ENCODE measurements around the gene CPT1C. TPM values are rescaled to one million over a fixed set of nuclear protein-coding genes. Genes with fewer than 3 reads are reported as not detected.

Gene CPT1C
- total RNA-seq, 4 donors from 2014 or later = 1.8 to 5.9 (median 4.8) TPM

DNA sequence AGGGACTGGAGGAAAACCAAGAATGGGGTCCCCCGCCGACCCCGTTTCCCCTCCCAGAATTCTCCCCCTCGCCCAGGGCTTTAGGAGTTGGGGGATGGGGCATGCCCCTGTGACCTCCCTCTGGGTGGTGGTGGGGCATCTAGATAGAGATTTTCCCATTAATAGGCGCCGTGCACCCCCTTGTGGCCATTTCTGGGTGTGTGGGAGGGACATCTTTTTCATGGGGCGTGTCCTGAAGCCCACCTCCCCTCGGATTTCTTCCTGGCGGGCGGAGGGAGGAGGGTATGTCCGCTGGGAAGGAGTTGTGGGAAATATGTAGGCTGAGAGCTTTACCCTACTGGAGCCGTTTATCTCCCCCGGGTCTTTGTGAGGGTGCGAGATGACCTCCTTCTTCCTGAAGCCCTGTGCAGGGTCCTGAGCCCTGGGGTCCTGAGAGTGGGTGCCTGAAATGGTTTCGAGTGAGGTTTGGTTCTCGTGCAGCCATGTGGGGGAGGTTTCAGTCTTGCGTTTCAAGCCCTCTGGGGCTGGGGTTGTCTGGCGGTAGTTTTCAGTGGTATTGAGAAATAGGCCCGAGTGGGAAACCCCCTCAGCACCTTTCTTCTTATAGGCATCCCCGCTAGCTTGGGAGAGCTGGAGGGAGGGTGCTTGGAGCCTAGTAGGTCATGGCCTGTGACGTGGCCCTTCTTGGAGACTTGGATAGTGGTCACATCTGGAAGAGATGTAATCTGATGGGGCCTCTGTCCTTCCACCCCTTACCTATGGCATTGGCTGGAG, 12.8 kb upstream of the CPT1C start:
- TF ChIP-seq, protein P1, sequence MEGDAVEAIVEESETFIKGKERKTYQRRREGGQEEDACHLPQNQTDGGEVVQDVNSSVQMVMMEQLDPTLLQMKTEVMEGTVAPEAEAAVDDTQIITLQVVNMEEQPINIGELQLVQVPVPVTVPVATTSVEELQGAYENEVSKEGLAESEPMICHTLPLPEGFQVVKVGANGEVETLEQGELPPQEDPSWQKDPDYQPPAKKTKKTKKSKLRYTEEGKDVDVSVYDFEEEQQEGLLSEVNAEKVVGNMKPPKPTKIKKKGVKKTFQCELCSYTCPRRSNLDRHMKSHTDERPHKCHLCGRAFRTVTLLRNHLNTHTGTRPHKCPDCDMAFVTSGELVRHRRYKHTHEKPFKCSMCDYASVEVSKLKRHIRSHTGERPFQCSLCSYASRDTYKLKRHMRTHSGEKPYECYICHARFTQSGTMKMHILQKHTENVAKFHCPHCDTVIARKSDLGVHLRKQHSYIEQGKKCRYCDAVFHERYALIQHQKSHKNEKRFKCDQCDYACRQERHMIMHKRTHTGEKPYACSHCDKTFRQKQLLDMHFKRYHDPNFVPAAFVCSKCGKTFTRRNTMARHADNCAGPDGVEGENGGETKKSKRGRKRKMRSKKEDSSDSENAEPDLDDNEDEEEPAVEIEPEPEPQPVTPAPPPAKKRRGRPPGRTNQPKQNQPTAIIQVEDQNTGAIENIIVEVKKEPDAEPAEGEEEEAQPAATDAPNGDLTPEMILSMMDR (IDR thresholded peaks at IDR 0.05) = peak in 1 of 3 donors; percentile 64
- peak; percentile 11 for ATAC-seq (ENCODE audit: low FRiP score)
- peak; percentile 95 for DNase-seq (ENCODE audit: low spot score)

DNA sequence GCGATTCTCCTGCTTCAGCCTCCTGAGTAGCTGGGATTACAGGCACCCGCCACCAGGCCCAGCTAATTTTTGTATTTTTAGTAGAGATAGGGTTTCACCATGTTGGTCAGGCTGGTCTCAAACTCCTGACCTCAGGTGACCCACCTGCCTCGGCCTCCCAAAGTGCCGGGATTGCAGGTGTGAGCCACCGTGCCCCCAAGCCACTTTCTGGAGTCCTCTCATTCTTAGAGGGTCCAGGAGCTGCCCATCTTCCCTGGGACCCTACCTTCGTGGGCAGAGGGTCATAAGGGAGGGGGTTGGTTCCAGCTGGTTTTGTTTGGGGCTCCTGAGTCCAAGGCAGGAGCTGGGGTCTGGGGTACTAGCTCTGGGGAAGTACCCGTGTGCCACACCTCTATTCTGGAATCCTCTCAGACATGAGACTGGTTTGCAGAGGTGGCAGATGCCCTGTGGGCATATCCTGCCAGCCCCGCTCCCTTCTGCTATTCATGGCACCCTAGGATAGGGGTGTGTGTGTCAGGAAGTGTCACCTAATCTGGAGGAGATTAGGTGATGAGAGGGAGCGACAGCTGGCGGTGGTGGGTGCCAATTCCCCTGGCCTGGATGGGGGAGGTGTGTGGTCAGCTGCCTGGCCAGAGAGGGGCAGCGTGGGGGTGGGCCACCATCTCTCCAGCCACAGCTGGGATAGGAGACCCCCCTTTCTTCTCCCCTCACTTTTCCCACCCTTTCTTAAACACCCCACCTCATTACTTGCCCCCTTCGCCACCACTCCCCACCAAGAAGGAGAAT, 11.7 kb upstream of the CPT1C start:
- ATAC-seq (ENCODE audit: low FRiP score) (no peak), DNase-seq (ENCODE audit: low spot score) (no peak)
- TF ChIP-seq, protein P1 (IDR thresholded peaks at IDR 0.05) = no peak

DNA sequence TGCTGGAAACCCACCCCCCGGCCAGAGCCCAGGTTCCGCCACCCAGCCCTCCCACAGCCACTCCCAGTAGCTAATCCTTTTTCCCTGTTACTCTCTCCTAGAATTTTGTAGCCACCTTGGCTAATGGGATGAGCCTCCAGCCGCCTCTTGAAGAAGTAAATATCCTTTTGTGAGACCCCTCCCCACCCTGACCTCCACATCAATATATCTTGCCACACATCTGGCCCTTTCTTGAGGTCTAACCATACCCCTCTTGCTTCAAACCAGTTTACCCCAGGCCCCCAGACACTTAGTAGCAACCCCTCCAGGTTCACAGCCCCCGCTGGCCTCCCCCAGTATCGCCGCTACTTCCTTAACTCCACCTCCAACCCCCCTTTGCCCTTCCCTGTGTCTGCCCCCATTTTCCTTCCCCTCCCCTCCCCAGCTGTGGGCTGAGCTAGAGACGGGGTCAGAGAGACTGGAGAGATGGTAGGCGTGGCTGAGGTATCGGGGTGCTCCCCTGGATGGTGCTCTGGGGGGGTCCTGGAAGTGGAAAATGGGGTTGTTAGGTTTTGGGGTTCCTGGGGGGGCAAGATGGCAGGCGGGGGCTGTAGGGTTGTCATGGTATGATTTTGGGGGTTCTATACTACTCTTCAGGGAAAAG, 11.0 kb upstream of the CPT1C start:
- TF ChIP-seq, protein P1 (IDR thresholded peaks at IDR 0.05) = no peak
- DNase-seq (ENCODE audit: low spot score) (no peak), ATAC-seq (ENCODE audit: low FRiP score) (no peak)

GRCh38 chr19:49680421-49681351, 10.2 kb upstream of the CPT1C start:
- DNase-seq (ENCODE audit: low spot score) (peak; percentile 78), ATAC-seq (ENCODE audit: low FRiP score) (no peak)
- TF ChIP-seq, protein P1 (IDR thresholded peaks at IDR 0.05) = peak in 2 of 3 donors; percentile 87 to 94

DNA sequence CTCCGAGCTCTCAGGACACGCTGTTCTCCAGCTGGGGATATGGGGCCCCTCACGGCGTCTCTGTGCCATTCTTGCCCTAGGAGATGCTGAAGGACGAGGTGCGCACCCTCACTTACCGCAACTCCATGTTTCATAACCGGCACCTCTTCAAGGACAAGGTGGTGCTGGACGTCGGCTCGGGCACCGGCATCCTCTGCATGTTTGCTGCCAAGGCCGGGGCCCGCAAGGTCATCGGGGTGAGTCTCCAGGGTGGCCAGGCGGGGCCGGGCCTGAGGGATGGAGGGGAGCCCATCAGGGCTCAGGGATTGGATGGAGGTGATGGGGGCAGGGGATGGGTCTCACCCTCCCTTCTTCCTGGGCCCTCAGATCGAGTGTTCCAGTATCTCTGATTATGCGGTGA, 9.1 kb upstream of the CPT1C start:
- TF ChIP-seq, protein P1 (IDR thresholded peaks at IDR 0.05) = no peak

DNA sequence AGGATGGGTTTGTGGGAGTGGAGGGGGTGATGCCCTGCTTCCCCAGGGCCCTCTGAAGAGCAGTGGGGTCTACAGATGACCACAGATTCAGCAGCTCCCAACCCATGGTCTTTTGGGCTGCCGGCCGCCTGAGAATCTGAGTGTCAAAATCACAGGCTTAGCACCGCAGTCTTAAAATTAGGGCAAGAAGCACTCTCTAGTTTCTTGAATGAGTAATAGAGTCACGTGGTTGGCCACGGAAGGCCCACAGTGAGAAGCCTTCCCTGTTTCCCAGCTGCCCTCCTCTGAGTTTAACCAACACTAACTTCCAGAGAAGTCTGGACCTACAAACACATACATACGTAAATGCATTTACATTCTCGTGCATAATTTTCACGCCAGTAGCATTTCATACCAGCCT, 8.6 kb upstream of the CPT1C start:
- DNase-seq (ENCODE audit: low spot score) (no peak), ATAC-seq (ENCODE audit: low FRiP score) (no peak)
- TF ChIP-seq, protein P1 (IDR thresholded peaks at IDR 0.05) = no peak

More for the DNA sequence above, 9.1 kb upstream of the CPT1C start:
- DNase-seq (ENCODE audit: low spot score) (no peak), ATAC-seq (ENCODE audit: low FRiP score) (no peak)
